HG02610 (cell line): Measurements from ENCODE around the gene ASCC1.

Source experiments
- ATAC-seq: cut with Tn5 transposase; IDR thresholded peaks from one replicate; pipeline ENCODE4 v1.9.1; 2021; ENCODE audit warnings: mild to moderate bottlenecking, moderate library complexity; ENCODE audit not compliant: unreplicated experiment

Gene ASCC1, protein sequence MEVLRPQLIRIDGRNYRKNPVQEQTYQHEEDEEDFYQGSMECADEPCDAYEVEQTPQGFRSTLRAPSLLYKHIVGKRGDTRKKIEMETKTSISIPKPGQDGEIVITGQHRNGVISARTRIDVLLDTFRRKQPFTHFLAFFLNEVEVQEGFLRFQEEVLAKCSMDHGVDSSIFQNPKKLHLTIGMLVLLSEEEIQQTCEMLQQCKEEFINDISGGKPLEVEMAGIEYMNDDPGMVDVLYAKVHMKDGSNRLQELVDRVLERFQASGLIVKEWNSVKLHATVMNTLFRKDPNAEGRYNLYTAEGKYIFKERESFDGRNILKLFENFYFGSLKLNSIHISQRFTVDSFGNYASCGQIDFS

DNA sequence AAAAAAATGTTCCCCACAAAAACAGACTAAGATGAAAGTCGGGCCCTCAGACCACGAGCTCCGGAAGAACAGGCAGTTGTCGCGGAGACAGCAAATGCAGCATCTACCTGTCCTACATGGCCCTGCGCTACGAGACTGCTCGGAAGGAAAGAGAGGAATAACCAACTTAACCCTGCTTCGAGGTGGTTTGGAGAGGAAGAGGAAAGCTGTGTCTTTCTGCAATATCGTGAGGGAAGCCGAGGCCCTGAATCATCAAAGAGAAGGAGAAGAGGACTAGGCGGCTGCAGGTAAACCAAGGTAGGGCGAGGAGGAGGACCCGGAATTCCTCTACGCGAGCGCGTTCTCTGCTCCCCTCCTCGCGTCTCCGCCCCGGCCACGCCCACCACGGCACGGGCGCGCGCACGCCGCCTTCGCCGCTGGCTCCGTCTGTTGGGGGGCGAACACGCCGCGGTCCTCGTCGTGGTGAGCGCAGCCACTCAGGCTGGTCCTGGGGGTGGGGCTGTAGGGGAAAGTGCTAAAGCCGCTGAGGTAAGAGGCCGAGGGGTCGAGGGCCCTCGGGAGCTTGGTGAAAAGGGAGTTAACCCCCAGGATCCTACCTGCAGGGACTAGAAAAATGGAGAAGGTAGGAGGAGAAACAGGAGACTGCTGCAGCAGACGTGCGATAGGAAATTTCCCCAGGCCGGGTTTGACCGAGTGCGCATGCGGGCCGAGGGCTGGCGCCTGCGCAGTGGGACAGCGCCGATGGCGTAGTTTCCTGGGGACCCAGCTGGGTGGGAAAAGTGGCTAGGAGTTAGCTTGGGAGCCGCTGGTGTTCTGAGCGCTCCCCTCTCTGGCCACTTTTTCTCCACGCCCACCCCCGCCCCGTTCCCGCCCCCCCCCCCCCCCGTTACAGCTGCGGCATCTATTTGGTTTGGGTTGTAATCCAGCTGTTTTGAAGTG is at the start of gene ASCC1, which contains the start of gene ANAPC16:
Gene ASCC1, minus strand, starts transcription at position 666 of the 939 bp plus-strand sequence. CDS start 2,978 bp downstream, outside the sequence.
Gene ANAPC16, plus strand, starts transcription at position 402 of the 939 bp plus-strand sequence. CDS start 7,903 bp downstream, outside the sequence.
- peak; percentile 73 for ATAC-seq

DNA sequence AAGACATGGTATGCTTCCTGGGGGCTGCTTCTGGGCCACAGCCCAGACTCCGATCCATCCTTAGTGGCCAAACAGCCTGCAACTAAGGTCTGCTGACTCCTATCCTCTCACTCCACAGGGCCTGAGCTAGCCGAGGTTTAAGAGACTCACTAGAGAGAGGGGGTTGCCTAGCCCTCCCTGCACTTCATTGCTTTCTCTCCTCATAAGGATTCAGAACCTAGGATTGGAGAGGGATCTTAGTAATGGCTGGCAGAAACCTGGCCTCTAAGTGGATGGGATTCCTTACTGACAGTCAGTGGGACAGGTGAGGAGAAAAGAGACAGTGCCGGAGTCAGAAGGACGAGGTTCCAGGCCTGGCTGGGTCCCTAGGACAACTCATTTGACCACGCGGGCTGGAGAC is 49.4 kb upstream of the ASCC1 start:
- no peak for ATAC-seq

DNA sequence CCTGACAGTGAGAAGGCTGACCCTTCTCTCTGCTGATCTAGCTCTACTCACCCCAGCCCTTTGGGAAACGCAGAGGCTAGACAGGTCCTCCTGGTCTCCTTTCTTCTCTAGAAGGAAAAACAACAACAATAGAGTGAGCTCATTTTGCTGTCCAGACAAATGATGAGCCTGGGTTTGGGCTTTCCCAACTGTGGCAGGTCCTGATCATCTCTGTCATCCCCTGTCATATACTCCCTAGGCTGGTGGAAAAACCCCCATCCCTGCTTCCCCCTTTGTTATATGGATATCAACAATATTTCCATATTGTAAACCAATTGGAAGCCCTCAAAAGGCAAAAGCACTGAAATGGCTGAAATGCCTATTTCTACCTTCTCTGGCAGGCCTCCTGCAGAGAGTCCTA is 48.5 kb upstream of the ASCC1 start:
- no peak for ATAC-seq

DNA sequence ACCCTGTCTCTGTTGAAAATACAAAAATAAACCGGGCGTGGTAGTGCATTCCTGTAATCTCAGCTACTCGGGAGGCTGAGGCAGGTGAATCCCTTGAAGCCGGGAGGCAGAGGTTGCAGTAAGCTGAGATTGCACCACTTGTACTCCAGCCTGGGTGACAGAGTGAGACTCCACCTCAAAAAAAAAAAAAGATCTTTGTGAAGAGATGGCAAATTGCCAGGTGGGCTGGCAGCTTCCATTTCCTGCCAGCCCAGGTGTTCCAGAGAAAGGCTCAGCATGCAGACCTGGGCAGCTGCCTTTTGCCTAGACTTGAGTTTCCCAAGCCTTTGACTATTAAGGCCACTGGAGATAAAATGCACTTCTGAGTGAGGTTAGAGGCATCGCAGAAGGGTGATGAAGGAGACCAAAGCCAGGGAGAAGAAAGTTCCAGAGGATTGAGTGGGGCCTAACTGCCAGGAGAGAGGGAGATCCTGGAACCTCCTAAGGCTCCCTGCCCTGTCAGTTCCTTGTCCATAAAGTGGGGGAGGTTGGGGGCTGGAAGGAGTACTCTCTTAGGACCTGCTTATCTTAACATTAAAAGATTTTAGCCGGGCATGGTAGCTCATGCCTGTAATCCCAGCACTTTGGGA is 47.7 kb upstream of the ASCC1 start:
- ATAC-seq: no peak

DNA sequence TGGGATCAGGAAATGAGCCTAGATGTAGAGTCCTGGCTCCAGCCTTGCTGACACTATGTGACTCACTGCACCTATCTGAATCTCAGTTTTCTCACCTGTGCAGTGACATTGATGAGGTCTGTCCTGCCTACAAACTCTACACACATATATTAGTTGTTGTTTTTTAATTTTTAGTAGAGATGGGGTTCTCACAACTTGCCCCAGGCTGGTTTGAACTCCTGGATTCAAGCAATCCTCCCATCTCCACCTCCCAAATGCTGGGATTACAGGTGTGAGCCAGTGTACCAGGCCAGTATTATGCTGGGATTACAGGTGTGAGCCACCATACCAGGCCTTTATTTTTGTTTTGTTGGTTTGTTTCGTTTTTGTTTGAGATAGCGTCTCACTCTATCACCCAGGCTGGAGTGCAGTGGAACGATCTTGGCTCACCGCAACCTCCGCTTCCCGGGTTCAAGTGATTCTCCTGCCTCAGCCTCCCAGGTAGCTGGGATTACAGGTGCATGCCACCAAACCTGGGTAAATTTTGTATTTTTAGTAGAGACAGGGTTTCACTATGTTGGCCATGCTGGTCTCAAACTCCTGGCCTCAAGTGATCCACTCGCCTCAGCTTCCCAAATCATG is 45.8 kb upstream of the ASCC1 start:
- peak; percentile 19 for ATAC-seq

DNA sequence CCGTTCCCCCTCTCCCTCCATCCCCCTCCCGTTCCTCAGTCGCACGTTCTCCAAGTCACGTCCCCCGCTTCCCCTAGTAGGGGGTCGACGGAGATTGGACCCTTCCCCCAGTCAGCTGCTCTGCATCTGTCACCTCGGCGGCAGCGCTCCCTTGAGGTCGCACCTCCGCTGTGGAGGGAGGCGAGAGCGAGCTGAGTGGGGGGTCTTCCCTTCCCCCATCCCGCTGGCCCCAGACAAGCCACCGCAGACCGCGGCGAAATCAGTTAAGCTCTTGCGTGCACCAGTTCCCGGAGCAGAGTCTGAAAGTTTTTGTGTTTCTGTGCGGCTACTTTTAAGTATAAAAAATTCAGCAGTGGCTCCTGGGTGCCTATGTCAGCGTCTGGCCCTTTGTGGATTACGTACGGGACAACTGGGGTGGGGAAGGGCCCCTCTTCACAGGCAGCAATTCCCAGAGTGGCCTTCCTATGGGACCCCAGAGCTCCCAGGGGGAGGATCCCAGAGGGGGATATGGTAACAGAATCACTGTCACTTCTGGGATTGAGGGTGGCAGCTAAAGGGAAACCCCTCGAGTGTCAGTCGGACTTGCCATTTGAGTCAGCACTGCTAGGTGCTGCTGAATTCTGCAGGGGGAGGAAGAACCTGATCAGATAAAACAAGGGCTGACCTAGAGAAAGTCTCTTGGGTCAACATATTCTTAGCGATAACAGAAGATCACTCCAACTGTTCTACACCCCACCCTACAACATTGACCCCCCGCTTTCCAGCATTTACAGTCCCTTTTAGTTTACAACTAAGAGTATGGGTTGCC is 45.1 kb upstream of the ASCC1 start:
- peak; percentile 52 for ATAC-seq

DNA sequence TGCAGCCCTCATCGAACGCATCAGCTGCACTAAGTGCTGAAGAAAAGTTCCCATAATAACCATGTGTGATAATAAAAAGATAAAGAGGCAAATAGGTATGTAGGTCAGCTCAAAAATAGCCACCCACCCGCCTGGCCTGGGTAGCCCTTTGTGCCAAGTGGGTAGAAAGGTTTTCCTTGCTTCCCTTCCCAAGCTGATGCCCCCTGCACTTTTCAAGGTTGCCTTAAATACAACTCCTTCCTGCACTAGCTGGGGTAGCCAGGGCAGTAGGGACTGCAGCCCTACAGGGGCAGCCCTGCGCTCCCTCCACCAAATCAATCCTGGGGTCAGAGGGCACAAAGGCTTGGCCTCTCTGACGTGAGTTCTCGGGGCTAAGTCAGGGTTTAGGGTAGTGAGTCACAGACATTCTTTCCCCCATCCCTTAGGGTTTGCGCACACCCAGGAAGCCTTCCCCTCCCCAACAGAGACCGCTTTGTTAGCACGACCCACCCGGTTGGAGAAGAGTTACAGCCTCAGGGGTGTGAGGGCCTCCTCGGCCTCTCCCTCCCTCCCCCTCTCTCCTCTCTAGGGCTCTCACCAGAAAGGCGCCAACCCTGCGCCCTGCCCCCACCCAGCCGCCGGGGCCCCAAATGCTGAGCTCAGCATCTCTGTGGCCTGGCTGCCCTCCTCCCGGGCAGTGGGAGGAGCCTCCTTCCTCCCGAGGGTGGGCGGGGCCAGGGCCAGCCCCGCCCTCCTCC is 44.3 kb upstream of the ASCC1 start:
- ATAC-seq: peak; percentile 35

DNA sequence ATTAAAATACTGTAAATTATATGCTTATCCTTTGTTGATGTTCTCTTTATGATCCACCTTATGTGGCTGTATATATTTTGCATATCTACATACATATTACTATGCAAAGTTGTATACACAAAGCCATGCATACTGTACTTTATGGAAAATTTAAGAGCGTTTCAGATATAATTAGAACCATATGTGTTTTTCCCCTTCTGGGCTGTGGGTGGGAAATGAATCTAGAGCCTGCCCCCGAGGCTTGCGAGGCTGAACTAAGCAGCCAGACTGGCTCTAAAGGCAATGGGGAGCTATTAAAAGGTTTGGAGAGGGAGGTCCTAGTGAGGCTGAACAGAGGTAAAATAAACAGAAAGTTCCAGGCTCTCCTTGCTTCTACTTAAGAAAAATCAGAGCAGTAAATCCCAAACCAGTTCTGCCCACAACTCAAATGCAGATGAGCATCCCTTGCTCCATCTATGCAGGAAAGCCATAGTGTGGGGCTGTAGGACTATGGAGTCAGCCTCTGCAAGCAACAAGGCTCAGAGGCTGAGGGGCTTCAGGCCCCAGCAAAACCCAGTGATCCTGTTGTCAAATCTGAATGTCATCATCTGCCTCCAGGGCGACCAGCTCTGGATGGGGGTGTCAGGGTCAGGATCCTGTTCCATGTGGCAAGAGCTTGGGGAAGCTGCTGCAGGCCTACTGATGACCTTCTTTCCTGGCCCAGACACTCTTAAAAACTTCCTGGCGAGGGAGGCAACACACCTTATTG is 43.6 kb upstream of the ASCC1 start:
- ATAC-seq: no peak

DNA sequence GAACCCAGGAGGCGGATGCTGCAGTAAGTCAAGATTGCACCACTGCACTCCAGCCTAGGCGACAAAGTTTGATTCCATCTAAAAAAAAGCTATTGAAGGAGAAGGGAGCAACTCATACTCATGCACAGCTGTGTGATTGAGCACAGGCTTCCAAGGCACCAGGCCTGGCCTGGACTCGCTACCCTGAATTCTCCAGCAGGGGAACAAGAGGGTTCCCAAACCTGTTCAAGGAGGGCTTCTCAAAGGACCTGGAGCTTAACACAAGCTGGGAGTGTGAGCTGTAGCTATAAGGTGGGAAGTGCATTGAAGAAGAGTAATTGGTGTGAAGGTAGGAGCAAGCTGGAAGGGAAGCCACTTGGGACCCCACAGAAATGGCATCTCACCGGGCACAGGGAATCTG is 42.5 kb upstream of the ASCC1 start:
- ATAC-seq: no peak

DNA sequence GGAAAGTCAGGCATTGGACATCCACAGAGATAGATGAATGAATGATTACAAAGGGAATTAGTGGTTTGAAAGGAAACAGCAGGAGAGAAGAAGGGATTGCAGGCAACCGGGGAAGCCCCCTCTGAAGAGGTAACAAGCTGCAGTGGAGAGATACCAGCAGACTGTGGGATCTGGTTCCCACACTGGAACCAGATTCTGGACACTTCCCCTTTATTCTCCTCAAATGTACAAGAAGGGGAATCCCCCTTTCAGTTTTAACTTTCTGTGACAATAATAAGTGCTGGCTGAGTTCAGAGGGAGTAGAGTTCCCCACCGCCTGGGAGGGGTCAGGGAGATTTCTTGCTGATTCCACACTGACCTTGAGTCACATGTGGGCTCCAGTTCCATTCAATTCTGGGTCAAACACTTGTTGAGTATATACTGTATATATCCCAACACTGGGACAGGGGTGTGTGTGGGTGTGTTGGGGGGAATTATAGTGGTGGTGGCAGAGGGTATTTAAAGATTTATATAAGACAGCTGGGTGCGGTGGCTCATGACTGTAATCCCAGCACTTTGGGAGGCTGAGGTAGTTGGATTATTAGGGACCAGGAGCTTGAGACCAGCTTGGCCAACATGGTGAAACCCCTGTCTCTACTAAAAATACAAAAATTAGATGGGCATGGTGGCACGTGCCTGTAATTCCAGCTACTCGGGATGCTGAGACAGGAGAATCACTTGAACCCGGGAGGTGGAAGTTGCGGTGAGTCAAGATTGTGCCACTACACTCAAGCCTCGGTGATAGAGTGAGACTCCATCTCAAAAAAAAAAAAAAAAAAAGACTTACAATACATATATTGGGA is 41.2 kb upstream of the ASCC1 start:
- ATAC-seq: peak; percentile 37

DNA sequence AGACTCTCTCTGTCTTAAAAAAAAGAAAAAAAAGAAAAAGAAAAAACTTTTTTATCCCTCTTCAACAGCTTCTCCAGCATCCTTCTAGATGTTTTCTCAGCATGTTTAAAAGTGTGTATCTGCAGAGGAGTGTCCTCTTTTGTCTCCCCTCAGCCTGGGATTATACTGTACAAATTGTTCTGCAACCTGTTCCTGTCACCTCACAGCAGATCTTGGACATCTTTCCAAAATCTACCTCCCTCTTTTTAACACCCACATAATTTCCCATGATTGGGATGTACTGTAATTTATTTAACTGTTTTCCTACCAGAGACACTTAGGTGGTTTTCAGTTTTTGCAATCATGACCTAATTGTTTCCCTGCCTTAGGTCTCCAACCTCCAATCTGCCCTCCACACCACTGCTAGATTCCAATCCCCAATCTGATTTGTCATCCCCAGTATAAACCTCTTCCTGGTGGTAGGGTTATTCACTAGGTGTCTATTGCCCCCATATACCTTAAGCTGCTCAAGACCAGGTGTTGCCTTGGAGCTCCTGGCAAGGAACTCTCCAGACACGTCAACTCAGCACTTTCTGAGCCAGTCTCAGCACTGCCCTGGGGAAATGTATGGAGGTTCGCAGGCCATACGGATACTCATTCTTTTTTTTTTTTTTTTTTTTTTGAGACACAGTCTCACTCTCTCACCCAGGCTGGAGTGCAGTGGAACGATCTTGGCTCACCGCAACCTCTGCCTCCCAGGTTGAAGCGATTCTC is 40.1 kb upstream of the ASCC1 start:
- ATAC-seq: no peak

DNA sequence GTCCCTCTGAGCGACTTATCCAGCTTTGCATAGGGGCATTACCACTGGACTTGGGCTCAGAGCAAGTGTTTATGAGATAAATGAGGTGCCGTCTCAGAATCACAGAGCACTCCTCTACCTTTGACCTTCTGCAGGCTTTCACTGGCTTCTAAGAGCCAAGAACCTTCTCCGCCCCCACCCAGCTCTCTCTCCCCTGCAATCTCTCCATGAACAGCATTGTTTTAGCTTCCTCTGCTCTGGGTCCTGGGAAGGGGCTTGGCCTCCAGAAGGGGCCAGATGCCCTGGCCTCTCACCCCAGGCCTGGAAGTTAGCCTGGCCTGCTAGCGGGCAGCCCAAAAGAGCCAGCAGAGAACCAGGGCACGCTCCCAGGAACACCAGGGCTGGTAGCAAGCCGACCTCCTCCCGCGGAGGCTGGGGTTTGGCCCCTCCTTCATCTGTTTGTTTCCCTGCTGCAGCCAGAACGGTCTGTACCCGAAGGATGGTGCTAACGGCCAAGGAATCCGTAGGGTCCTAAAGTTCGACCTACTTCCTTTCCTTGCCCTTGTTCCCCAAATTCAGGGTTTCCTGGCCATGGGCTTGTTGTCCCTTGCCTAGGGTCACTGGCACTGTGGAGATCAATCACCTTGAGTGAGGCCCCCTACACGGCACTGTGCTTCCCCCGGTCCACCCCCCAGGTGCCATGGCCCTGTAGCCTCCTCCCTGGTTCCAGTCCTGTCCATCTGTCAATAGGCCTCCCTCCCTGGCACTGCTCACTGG is 38.9 kb upstream of the ASCC1 start:
- ATAC-seq: no peak

DNA sequence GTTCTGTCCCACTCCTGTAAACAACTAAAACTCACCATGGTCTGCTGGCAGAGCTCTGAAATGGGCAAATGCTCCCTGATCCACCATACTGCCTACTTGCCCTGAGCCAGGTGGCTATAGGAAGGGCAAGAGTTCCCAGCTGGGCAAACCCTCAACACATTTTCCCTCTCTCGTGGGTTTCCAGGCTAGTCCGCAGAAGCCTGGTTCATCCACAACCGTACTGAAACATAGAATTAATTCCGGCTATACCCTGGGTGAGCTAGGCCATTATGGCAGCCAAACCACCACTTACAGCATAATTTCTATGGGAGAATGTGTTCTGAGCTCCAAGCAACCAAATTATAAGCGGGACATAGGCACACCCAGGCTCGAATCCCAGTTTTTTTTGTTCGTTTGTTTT is 37.5 kb upstream of the ASCC1 start:
- ATAC-seq: no peak

DNA sequence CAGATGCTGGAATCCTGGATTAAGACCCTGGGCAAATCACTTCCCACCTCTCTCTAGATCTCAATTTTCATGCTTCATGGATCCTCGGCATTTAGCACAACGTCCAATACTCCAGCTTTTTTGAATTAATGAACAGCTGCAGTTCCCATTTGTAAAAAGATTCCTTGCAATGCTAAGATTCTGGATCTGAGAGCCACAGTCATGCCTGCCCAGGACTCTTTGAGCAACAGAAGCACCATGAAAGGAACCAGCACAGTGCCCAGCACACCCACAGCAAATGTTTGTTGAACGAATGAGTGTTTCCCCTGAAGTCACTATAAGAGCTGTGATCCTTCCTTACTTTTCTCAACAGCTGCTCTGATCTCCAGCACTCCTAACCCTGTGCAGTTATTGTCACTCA is 36.9 kb upstream of the ASCC1 start:
- no peak for ATAC-seq

DNA sequence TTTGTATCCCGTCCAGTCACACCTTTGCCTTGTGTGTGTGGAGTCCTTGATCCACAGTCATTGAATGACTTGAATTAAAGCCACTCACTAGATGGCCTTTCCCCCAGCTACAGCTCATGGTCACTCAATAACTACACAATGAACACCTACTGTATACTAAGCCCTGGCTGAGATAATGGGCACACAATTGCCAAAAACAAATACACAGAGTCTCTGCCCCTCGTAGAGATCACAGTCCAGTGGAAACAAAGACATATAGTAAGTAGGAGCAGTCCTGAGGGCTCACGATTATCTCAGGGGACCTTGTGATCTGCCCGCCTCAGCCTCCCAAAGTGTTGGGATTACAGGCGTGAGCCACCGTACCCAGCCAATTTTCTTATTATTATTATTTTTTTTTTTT is 35.6 kb upstream of the ASCC1 start:
- no peak for ATAC-seq

DNA sequence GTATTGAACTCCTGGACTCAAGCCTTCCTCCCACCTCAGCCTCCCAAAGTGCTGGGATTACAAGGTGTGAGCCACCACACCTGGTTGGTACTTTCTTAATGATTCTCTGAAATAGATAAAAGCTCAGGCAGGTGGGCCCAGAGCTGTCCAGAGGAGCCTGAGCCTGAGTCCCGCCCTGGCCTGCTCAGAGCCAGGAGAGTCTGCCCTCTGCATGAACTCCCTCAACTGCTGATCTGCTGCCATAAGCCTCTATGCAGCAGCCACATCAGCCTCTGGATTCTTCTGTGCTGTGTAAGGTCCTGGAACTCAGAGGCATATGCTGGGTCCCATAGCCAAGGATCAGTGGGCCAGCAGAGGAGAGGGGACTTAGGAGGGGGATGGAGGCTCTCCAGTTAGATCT is 34.6 kb upstream of the ASCC1 start:
- no peak for ATAC-seq
